GM18526 (cell line): ENCODE measurements around the gene KRT79.

ENCODE experiments used
- POLR2A ChIP-seq: IDR thresholded peaks from 3 replicates; pipeline ENCODE4 v1.6.1; 2011; ENCODE audit not compliant: insufficient read length; ENCODE audit errors: extremely low read depth

KRT79 gene

GRCh38 chr12:52808573-52809160 lies 25.4 kb downstream of the KRT79 start:
- no peak for TF ChIP-seq POLR2A

GRCh38 chr12:52807544-52808470 lies 26.3 kb downstream of the KRT79 start:
- no peak for TF ChIP-seq POLR2A

GRCh38 chr12:52806821-52807543 lies 27.1 kb downstream of the KRT79 start:
- TF ChIP-seq POLR2A = no peak

GRCh38 chr12:52806169-52806811 lies 27.8 kb downstream of the KRT79 start:
- TF ChIP-seq POLR2A = no peak

GRCh38 chr12:52805739-52806138 lies 28.4 kb downstream of the KRT79 start:
- TF ChIP-seq POLR2A = no peak

- no peak for TF ChIP-seq POLR2A
Measured at GRCh38 chr12:52805000-52805399, 29.1 kb downstream of the KRT79 start.

GRCh38 chr12:52802442-52802841 lies 31.7 kb downstream of the KRT79 start:
- TF ChIP-seq POLR2A = no peak

- no peak for TF ChIP-seq POLR2A
Measured at GRCh38 chr12:52801773-52802172, 32.3 kb downstream of the KRT79 start.

GRCh38 chr12:52800259-52800917 lies 33.7 kb downstream of the KRT79 start:
- no peak for TF ChIP-seq POLR2A

GRCh38 chr12:52799505-52800211 lies 34.5 kb downstream of the KRT79 start:
- TF ChIP-seq POLR2A = no peak

- no peak for TF ChIP-seq POLR2A
Measured at GRCh38 chr12:52798671-52799504, 35.2 kb downstream of the KRT79 start.

GRCh38 chr12:52798003-52798670 lies 36.0 kb downstream of the KRT79 start:
- TF ChIP-seq POLR2A = no peak

GRCh38 chr12:52797529-52797894 lies 36.6 kb downstream of the KRT79 start:
- no peak for TF ChIP-seq POLR2A

GRCh38 chr12:52796839-52797528 lies 37.1 kb downstream of the KRT79 start:
- no peak for TF ChIP-seq POLR2A
